Endometrium (tissue), 2 donors: ENCODE results near the gene CYP2W1.

Source experiments
- FAIRE-seq: peaks from 2 replicates; lab custom pipeline; 2012; peaks lifted over from hg19 to GRCh38; lab: Jason Lieb, UNC
- donor health status: control.
- donor health status: control.

CYP2W1 gene

DNA sequence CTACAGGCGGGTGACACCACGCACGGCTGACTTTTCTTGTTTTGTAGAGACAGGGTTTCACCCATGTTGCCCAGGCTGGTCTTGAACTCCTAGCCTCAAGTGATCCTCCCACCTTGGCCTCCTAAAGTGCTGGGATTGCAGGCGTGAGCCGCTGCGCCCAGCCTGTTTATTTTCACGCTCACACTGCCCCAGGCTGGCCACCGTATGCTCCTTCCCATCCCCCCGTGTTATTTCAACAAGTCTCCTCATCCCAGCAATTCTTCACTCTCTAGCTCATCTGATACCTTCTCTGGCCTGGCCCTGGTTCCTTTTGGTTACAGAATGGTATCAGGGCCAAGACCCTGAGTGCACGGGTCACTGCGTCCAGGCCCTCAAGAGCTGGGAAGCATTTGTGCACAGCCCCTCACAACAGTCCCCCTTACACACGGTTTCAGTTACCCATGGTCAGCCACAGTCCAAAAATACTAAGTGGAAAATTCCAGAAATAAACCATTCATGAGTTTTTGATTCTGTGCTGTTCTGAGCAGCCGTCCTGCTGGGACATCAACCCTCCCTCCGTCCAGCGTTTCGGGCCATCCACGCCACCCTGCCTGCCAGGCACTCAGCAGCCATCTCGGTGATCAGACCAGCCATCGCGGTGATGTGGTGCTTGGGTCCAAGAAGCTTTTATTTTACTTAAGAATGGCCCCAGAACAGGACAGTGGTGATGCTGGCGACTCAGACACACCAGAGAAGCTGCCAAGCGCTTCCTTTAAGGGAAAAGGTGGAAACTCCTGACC lies 16.5 kb upstream of the CYP2W1 start:
- no peak for FAIRE-seq

DNA sequence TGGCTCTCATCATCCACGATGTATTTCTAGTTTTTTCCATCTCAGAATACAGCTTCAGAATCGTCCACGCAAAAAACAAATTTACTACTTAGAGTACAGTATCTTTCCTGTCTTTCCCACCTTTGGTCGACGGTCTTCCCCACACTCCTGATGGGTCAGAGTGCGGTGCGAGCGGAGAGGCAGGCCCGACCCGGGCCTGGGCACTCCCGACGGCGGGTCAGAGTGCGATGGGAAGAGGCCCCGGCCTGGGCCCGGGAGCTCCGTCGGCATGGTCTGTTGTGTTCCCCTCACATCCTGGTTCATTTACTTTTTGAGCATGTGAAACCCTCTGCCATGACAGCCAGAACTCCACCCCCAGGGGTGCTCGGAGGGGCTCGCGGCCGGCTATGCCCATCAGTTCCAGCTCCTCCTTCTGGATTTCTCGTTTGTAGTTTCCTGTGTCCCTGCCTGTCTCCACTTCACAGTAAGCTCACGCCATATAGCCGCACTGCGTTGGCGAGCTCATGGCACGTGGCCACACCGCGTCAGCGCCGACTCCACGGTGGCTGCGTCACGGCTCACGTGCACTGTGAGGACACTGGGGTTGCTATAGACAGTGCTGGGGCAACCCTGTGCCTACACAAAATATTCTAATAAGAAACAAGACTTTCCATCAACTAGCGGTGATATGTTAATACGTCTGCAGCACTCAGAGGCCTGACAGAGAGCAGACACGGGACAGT lies 15.5 kb upstream of the CYP2W1 start:
- no peak for FAIRE-seq

DNA sequence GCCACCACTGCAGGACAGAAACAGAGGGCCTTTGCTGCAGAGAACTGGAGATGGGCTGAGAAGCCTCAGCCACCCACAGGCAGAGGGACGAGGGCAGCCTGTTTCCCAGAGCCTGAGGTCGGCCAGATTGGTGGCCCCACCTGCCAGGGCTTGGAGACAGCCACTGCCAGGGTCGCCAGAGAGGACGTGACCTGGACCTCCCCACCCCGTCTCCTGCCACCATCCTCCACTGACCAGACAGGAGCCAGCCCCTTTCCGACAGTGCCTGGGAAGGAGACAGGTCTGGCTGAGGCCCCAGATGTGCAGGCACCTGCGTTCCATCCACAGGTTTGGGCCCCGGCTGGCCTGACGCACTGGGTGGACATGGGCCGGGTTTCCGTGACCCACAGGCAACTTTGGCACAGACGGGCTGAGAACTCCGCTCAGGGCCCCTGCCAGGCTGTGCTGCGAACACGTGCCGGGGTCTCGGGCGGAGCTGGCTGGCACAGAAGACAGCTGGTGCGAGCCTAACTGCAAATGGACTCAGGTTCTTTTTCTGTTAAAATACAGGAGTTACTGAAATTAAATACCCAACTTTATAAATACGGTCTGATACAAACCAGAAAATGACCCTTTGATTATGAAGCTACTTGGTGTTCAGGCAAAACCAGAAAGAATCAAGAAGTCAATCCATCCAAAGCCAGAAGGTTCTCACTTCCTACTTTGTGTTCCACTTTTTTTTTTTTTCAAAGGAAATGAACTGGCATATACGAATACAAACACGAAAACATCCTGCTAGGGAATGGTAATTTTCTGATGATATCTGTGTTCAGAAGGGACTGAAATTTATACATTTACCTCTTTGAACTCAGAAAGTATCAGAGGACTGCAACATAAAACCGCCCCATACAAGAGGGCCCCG lies 14.5 kb upstream of the CYP2W1 start:
- FAIRE-seq = no peak

GRCh38 chr7:969403-969802 lies 13.6 kb upstream of the CYP2W1 start:
- FAIRE-seq = no peak

DNA sequence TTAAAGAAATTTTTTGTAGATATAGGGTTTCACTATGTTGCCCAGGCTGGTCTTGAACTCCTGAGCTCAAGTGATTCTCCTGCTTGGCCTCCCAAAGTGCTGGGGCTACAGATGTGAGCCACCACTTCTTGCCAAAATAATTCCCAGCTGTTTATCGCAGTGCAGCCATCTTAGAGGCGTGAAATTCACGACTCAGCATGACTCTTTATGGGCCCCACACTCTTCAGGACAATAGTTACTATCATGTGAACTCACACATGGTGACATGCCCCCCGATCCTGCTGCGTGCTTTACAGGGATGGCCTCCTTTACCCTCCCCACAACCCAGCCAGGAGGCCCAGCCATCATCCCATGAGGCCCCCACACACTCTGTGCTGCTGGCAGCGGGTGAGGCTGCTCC lies 12.2 kb upstream of the CYP2W1 start:
- FAIRE-seq = no peak

DNA sequence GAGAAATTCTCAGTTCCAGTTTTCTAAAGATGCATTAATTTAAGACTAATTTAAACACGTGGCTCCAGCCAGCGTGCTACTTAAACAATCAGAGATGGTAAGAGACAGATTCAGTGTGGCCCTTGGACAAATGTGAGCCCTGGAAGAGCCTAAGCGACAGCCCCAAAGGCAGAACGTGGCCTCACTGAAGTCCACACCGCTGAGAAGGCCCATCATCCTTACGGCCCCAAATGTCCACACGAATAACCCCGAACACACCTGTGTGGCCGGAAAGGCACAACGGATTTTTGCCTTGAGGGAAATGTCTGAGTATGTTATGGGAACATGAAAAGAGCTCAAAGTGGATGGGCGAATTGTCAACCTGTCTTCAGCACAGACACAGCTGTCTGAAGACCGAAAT lies 10.9 kb upstream of the CYP2W1 start:
- no peak for FAIRE-seq

- no peak for FAIRE-seq
These were observed 10.2 kb upstream of the CYP2W1 start for GRCh38 chr7:972676-973309.

- no peak for FAIRE-seq
These were observed 9.7 kb upstream of the CYP2W1 start for GRCh38 chr7:973312-973711.

DNA sequence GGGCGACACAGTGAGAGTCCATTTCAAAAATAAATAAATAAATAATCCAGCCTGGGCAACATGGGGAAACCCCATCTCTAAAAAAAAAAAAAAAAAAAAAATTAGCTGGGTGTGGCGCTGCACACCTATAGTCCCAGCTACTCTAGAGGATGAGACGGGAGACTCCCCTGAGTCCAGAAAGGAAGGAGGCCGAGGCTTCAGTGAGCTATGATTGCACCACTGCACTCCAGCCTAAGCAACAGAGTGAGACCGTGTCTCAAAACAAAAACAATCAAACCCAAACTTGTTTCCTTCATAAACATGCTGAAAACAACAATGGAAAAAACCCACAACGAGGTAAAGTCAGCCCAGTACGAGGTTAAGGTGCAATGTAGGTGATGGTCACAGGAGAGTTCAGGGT lies 8.8 kb upstream of the CYP2W1 start:
- no peak for FAIRE-seq

- no peak for FAIRE-seq
These were observed 7.9 kb upstream of the CYP2W1 start, which contains the start of gene COX19 for GRCh38 chr7:974820-975681. TSS of gene COX19 (minus strand) at chr7:975549. CDS start at chr7:975509, 40 bp downstream.

DNA sequence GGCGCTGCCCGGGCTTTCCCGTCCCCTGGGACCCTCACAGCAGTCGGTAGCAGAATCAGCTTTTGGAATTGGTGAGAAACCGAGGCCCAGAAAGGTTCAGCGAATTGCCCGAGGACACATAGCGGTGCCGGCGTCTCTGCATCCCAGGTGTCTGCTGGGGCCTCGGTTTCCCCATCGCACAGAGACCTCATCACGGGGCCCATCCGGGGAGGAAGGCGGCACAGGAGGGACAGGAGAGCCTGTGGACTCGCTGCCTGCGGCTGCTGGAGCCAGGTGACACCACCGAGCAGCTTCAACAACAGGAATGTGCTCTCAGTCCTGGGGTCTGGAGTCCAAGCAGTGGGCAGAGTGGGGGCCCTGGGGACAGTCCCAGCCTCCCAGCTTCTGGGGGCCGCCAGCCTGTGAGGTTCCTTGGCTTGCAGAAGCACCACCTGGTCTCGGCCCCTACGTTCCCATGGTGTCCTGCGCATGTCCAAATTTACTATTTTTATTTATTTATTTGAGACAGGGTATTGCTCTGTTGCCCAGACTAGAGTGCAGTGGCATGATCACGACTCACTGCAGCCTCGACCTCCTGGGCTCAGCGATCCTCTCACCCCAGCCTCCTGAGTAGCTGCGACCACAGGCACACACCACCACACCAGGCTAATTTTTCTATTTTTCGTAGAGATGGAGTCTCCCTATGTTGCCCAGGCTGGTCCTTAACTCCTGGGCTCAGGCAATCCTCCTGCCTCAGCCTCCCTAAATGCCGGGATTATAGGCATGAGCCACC lies 7.1 kb upstream of the CYP2W1 start:
- FAIRE-seq = no peak

DNA sequence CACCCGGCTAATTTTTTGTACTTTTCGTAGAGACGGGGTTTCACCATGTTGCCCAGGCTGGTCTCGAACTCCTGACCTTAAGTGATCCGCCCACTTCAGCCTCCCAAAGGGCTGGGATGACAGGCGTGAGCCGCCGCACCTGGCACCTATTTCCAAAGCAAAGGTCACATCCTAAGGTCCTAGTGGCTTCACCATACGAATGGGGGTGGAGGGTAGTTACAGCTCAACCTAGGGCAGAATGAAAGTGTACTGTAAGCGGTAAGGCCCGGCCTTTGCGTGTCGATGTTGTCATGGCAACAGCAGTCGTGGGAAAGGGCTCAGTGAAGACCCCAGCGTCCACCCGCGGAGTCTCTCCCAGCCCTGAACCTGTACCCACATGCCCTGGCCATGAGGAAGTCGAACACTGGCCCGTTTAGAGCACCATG lies 6.1 kb upstream of the CYP2W1 start:
- FAIRE-seq = no peak

- no peak for FAIRE-seq
These were observed 5.5 kb upstream of the CYP2W1 start for GRCh38 chr7:977326-978048.

DNA sequence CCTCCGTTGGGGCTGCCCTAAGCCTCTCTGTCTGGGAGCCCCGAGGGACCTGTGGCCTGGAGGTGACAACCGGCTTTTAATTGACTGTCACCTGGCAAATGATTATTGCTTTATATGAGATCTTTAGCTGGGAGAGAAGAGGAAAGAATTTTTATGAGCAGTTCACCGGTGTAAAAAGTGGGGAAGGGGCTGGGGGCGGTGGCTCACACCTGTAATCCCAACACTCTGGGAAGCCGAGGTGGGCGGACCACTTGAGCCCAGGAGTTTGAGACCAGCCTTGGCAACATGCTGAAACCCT lies 5.0 kb upstream of the CYP2W1 start:
- no peak for FAIRE-seq

DNA sequence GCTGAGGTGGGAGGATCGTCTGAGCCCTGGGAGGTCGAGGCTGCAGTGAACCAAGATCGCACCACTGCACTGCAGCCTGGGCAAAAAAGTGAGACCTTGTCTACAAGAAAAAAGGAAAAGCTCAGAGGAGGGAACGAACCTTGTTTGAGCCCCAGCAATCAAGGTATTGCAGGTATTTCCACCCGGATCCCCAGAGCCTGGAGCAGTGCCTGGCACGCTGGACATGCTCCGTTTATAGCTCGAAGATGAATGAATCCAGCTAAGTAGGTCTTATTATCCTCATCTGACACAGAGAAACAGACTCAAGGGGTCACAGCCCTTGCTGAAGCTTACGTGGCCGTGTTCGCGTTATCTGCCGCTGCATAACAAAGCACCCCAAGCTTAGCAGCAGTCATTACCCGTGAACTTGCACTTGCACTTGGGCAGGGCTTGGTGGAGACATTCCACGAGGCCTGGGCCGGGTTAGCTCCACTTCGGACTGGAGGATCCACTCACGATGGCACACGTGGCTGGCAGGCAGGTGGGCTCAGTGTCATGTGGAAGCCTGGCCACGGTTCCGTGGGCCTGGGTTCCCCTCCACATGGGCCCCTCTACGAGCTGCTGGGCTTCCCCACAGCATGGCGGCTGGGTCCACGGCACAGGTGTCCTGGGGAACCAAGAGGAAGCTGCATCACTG lies 4.4 kb upstream of the CYP2W1 start:
- FAIRE-seq = no peak

DNA sequence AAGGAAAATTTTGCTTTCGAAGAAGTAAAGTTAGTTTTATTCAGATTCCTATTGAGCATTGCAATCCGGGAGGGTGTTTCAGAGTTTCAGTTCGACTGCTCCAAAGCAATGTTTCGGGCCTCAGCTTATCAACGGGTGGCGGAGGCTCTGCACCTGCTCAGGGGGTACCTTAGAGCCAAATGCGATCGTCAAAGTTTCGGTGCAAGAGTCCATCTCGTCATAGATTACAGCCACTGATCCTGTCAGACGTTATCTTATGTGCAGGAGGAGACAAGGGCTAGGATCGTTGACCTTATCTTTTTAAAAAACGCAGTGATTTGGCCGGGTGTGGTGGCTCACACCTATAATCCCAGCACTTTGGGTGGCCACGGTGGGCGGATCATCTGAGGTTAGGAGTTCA lies 3.8 kb upstream of the CYP2W1 start:
- no peak for FAIRE-seq

DNA sequence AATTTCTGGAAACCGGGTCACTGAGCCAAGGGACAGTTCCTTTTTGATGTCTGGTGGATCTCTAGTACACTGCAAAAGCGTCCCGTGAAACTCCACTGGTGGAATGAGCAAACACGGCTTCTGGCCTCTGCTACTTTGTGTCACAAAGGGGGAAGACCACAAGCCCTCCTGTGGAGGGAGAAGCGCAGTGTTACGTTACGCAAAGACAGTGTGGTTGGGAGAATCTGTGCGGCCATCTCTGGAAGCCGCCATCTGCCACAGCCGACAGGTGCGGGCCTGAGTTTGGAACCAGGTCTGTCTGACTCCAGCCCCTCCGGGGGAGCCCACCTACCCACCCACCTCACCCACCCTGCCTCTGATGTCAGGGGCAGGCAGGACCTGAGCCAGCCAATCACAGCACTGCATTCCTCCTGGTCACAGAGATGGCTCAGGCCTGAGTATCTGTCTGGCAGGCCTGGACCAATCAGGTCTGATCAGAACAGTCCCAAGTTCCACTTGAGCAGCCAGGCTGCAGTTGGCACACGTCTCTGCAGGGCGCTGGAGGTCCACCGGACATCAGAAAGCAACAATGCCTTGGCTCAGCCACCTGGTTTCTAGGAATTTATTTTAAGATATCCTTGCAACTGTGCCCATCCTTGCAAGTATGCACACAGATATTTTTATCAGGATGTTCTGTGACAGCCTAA lies 3.0 kb upstream of the CYP2W1 start:
- FAIRE-seq = no peak

GRCh38 chr7:981793-982510 lies 1.0 kb upstream of the CYP2W1 start:
- no peak for FAIRE-seq
